SK-N-MC (cell line): Measurements from ENCODE around the gene SEC22A.

ENCODE experiments used
- DNase-seq: peaks from one replicate; pipeline ENCODE4 v3.0.0-alpha.2; 2011; ENCODE audit warnings: low read depth, low spot score
- H3K27ac ChIP-seq: fragments of 200-600 bp; sonication (generic); 2 replicates; pipeline ENCODE4 v1.5.1; 2016; ENCODE audit warnings: mixed run types
- H3K36me3 ChIP-seq: fragments of 200-600 bp; sonication (generic); 2 replicates; pipeline ENCODE4 v1.6.1; 2017; ENCODE audit warnings: antibody characterized with exemption, low read length, mixed read lengths; ENCODE audit not compliant: insufficient read depth
- H3K4me3 ChIP-seq: fragments of 200-600 bp; sonication (generic); 2 replicates; pipeline ENCODE4 v1.5.1; 2016
- H3K9ac ChIP-seq: fragments of 200-600 bp; sonication (generic); 2 replicates; pipeline ENCODE4 v1.8.0; 2017; ENCODE audit warnings: mixed run types, mixed read lengths; ENCODE audit not compliant: insufficient read length
- H3K9me3 ChIP-seq: fragments of 200-600 bp; sonication (generic); 2 replicates; pipeline ENCODE4 v1.6.1; 2017; ENCODE audit warnings: low read depth, mild to moderate bottlenecking, antibody characterized with exemption, low read length, moderate library complexity, mixed read lengths
- EZH2 ChIP-seq: fragments of 200-600 bp; sonication (generic); IDR thresholded peaks from one replicate; pipeline ENCODE4 v1.6.1; 2017; ENCODE audit warnings: antibody characterized with exemption
- FOXP2 ChIP-seq: optimal IDR thresholded peaks from 2 replicates; pipeline ENCODE3; 2011; ENCODE audit warnings: mild to moderate bottlenecking, moderate library complexity; ENCODE audit not compliant: insufficient read depth; ENCODE audit errors: extremely low read length, control extremely low read depth
- POLR2AphosphoS5 ChIP-seq: IDR thresholded peaks from 2 replicates; pipeline ENCODE4 v1.6.1; 2012; ENCODE audit warnings: mild to moderate bottlenecking, low read depth, low read length, borderline replicate concordance

Gene SEC22A

DNA sequence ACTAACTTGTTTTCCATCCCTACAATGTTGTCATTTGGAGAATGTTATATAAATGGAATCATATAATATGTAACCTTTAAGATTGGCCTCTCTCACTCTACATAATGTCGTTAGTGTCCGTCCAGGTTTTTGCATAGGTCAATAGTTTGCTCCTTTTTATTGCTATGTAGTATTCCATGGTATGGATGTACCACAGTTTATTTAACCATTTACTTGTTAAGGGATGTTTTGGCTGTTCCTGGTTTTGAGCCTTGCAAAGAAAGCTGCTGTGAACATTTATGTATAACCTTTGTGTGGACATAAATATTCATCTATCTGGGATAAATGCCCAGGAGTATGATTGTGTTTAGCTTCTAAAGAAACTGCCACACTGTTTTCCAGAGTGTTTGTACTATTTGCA is 34.1 kb upstream of the SEC22A start:
- Histone ChIP-seq H3K9me3 (peaks cover 8% of the 10 kb centered on the region; the same call in 1 of the 2 replicates), H3K36me3 (peaks cover 75% of the 10 kb centered on the region), H3K4me3 (no peak overlapping the region), H3K27ac (peak overlapping the region; percentile 51), H3K9ac (no peak overlapping the region)
- DNase-seq = no peak
- TF ChIP-seq FOXP2 (no peak), POLR2AphosphoS5 (no peak), EZH2 (no peak)

DNA sequence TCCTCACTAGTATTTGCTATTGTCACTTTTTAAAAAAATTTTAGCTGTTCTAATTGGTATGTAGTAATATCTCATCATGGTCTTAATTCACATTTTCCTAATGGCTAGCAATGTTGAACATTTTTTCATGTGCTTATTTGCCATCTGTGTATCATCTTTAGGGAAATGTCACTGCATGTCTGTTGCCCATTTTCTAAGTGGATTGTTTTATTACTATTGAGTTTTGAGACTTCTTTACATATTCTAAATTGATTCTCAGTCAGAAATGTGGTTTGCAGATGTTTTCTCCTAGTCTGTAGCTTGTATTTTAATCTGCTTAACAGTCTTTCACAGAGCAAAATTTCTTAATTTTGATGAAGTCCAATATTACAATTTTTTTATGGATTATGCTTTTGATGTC is 33.6 kb upstream of the SEC22A start:
- Histone ChIP-seq H3K9me3 (peaks cover 8% of the 10 kb centered on the region; the same call in 1 of the 2 replicates), H3K36me3 (peaks cover 71% of the 10 kb centered on the region), H3K9ac (no peak overlapping the region), H3K27ac (peak overlapping the region; percentile 51), H3K4me3 (no peak overlapping the region)
- no peak for DNase-seq
- TF ChIP-seq EZH2 = no peak
- no peak for TF ChIP-seq FOXP2
- TF ChIP-seq POLR2AphosphoS5 = no peak

DNA sequence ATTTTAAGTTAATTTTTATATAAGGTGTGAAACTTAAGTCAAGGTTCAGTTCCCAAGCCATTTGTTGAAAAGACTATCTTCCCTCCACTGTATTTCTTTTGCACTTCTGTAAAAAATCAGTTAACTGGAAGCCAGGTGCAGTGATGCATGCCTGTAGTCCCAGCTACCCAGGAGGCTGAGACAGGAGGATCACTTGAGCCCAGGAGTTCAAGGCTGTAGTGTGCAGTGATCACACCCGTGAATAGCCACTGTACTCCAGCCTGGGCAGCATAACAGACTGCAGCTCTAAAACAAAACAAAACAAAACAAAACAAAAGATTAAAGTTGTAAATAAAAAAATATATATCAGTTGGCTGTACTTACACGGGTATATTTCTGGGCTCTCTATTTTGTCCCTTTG is 33.1 kb upstream of the SEC22A start:
- H3K36me3 ChIP-seq = peaks cover 67% of the 10 kb centered on the region
- H3K4me3 ChIP-seq = no peak overlapping the region
- TF ChIP-seq POLR2AphosphoS5 (no peak), FOXP2 (no peak), EZH2 (no peak)

DNA sequence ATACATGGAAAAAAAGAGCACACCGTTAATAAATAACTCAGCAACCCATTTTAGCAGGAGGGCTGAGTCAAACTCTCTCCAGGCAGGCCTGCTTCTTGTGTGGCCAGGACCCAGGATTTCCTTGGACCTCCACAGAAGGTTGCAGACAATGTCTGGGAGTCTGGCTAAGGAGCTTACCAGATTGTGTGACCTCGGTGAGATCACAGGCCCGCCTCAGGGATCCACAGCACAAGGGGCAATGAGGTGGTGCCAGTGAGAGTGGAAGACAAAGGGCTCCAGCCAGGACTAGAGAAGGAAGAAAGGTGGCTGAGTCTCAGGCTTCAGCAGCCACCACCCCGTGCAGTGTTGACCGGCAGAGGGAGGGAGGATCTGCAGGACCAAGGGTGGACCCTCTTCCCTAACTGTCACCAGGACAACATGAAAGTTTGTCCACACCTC is 32.2 kb upstream of the SEC22A start:
- peaks cover 58% of the 10 kb centered on the region for H3K36me3 ChIP-seq
- H3K27ac ChIP-seq = peak overlapping the region; percentile 51
- H3K4me3 ChIP-seq = no peak overlapping the region
- TF ChIP-seq EZH2 (no peak), FOXP2 (no peak), POLR2AphosphoS5 (no peak)
- no peak for DNase-seq
- no peak overlapping the region for H3K9ac ChIP-seq
- peaks cover 8% of the 10 kb centered on the region; the same call in 1 of the 2 replicates for H3K9me3 ChIP-seq

More for the DNA sequence above, 33.1 kb upstream of the SEC22A start:
- H3K27ac ChIP-seq = peak overlapping the region; percentile 51; the same call in 1 of the 2 replicates
- peaks cover 8% of the 10 kb centered on the region; the same call in 1 of the 2 replicates for H3K9me3 ChIP-seq
- H3K9ac ChIP-seq = no peak overlapping the region
- DNase-seq = no peak

DNA sequence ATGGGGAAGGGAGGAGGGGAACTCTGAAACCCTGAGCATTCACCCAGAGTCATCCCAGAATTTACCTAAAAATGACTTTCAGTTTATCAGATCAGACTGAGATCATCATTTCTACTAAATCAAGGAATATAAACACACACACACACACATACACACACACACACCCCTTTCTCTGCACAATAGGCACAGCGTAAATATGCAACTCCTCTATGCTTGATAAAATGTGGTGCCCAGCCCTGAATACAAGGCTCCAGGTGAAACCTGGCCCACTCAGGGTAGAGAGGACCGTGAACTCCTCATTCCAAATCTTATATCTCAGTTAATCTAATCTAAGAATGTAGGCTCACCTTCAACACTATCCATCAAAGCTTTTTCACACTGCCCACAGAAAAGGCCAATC is 31.8 kb upstream of the SEC22A start:
- no peak overlapping the region for H3K9ac ChIP-seq

DNA sequence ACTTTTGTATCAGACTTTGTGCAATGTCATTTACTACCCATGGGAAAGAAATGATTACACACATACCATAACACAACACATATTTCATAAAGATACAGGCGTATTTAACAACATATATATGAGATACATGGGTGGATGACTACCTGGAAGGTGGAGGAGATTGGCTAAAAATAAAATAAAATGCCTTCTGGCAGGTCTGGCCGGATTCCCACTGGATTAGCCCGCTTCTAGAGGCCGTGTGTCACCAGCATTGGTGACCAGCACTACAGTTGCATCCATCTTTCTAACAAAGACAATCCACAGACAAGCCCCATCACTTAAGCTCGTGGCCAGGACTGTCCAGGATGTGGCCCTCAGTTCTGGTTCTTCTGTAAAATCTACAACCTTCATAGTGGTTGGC is 21.0 kb upstream of the SEC22A start:
- peaks cover 12% of the 10 kb centered on the region for H3K36me3 ChIP-seq
- TF ChIP-seq FOXP2 (no peak), EZH2 (no peak), POLR2AphosphoS5 (no peak)
- no peak overlapping the region for H3K4me3 ChIP-seq
- H3K27ac ChIP-seq = no peak overlapping the region
- H3K9ac ChIP-seq = no peak overlapping the region
- DNase-seq = no peak
- no peaks in the 10 kb centered on the region for H3K9me3 ChIP-seq

More for the DNA sequence above, 31.8 kb upstream of the SEC22A start:
- Histone ChIP-seq H3K4me3 (no peak overlapping the region), H3K27ac (peak overlapping the region; percentile 51), H3K36me3 (peaks cover 53% of the 10 kb centered on the region), H3K9me3 (peaks cover 8% of the 10 kb centered on the region; the same call in 1 of the 2 replicates)
- no peak for DNase-seq
- TF ChIP-seq EZH2 (no peak), POLR2AphosphoS5 (no peak), FOXP2 (no peak)

DNA sequence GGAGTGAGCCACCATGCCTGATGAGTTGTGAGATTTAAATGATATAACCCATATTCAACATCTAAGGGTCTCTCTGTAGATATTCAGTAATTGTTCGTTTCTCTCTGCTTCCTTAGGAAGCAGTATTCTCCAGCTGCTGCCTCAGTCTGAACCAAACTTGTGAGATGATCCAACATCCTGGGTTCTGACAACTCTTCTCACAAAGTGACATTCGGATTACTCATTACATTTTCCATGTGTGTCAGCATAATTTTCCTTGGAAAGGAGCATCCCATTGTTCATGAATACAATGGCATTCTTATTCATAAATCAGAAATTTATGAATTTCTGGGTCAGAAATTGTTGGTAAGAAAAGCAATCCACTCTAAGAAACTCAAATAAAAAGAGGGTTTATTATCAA is 15.0 kb upstream of the SEC22A start:
- Histone ChIP-seq H3K27ac (no peak overlapping the region), H3K4me3 (no peak overlapping the region), H3K9me3 (no peaks in the 10 kb centered on the region), H3K9ac (no peak overlapping the region), H3K36me3 (peaks cover 4% of the 10 kb centered on the region; the same call in 1 of the 2 replicates)
- TF ChIP-seq POLR2AphosphoS5 (no peak), FOXP2 (no peak), EZH2 (no peak)
- DNase-seq = no peak

DNA sequence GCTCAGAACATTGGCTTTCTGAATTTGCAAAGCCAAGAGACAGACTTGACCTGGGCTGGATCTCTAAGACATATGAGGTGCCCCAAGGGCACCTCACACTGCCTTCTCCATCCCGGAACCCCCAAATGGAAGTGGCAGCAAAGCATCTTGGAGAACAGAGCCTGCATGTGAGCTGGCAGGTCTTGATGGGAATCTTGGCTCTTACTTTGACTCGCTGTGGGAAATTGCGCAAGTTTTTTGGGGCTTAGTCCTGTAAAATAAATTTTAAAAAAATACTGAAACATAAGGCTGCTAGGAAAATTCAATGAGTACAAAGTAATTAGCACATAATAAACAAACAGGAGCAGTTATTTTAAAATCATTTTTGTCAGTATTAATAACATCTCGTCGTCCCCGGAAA is 13.7 kb upstream of the SEC22A start:
- no peak overlapping the region for H3K27ac ChIP-seq
- no peaks in the 10 kb centered on the region for H3K9me3 ChIP-seq
- TF ChIP-seq EZH2 = no peak
- TF ChIP-seq FOXP2 = no peak
- TF ChIP-seq POLR2AphosphoS5 = no peak
- no peak overlapping the region for H3K4me3 ChIP-seq
- no peak for DNase-seq
- no peak overlapping the region for H3K9ac ChIP-seq
- H3K36me3 ChIP-seq = no peaks in the 10 kb centered on the region

DNA sequence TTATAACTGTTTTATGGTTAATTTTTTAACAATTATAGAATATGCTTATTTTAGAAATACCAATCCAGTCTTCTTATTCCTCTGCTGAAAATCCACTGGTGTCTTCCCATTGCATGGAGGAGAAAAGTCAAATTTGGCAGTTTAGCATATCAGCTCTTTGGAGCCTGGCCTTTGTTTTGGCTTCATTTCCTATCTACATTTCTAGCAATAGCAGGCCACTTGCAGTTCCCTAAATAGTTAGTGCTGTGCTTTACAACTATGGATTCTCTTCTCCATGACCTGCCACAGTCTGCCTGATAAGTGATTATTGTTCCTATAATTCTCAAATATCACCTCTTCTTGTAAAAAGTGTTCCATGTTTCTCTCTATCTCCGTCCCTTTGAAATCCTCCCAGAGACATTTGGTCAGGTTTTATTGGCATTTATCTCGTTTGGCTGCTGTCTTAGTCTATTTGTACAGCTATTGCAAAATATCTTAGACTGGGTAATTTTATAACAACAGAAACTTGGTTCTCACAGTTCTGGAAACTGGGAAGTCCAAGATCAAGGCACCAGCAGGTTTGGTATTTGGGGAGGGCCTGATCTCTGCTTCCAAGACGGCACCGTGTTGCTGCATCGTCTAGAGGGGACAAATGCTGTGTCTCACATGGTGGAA is 8.2 kb upstream of the SEC22A start:
- peaks cover 3% of the 10 kb centered on the region for H3K9me3 ChIP-seq
- DNase-seq = no peak
- no peak overlapping the region for H3K4me3 ChIP-seq
- no peak overlapping the region for H3K9ac ChIP-seq
- TF ChIP-seq EZH2 (no peak), FOXP2 (no peak), POLR2AphosphoS5 (no peak)
- no peak overlapping the region for H3K27ac ChIP-seq
- peaks cover 6% of the 10 kb centered on the region; the same call in 1 of the 2 replicates for H3K36me3 ChIP-seq
